ENCODE data around the gene CLPSL1.

The CLPSL1 gene

DNA sequence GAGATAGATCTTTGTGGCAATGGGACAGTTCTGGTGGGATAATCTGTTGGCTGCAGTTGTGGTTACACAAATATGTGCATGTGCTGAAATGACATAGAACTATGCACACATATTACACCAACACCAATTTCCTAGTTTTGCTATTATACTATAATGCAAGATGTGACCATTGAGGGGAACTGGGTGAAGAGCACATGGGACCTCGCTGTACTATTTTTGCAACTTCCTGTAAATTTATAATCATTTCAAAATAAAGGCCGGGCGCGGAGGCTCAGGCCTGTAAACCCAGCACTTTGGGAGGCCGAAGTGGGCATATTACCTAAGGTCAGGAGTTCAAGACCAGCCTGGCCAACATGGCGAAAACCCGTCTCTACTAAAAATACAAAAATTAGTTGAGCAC lies 35.3 kb upstream of the CLPSL1 start:
- H3K4me3 ChIP-seq (ENCODE audit: low read depth, low read length) = no peak overlapping the region
- TF ChIP-seq, protein P1, sequence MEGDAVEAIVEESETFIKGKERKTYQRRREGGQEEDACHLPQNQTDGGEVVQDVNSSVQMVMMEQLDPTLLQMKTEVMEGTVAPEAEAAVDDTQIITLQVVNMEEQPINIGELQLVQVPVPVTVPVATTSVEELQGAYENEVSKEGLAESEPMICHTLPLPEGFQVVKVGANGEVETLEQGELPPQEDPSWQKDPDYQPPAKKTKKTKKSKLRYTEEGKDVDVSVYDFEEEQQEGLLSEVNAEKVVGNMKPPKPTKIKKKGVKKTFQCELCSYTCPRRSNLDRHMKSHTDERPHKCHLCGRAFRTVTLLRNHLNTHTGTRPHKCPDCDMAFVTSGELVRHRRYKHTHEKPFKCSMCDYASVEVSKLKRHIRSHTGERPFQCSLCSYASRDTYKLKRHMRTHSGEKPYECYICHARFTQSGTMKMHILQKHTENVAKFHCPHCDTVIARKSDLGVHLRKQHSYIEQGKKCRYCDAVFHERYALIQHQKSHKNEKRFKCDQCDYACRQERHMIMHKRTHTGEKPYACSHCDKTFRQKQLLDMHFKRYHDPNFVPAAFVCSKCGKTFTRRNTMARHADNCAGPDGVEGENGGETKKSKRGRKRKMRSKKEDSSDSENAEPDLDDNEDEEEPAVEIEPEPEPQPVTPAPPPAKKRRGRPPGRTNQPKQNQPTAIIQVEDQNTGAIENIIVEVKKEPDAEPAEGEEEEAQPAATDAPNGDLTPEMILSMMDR (IDR thresholded peaks at IDR 0.05; ENCODE audit: insufficient read depth, low read length, missing control alignments) = no peak
- ChIA-PET CTCF (no interaction called here), POLR2A (no interaction called here)
- DNase-seq (ENCODE audit: low read depth, low spot score) = no peak

DNA sequence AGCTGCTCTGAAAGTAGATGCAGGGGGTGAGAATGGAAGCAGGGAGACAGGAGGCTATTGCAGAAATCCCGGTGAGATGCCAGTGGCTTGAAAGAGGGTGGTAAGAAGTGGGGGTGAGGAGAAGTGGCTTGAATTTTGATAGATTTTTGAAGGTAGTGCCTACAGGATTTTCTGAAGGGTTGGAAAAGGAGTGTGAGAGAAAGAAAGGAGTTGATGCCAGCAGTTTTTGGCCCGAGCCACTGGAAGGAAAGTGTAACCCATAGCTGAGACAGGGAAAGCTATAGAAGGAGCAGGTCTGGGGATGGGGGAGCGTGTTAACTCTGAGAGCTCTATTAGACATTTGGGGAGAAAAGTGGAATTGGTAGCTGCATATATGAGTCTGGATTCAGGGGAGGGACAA lies 34.3 kb upstream of the CLPSL1 start:
- CTCF ChIA-PET = interaction anchor here (10.2 kb wide), 1 partner anchor 9 kb away, joined by 88 read pairs; the partner anchor contains the start of gene ARMC12
- POLR2A ChIA-PET = no interaction called here
- TF ChIP-seq, protein P1 (IDR thresholded peaks at IDR 0.05; ENCODE audit: insufficient read depth, low read length, missing control alignments) = no peak
- DNase-seq (ENCODE audit: low read depth, low spot score) = no peak
- H3K4me3 ChIP-seq (ENCODE audit: low read depth, low read length) = no peak overlapping the region

DNA sequence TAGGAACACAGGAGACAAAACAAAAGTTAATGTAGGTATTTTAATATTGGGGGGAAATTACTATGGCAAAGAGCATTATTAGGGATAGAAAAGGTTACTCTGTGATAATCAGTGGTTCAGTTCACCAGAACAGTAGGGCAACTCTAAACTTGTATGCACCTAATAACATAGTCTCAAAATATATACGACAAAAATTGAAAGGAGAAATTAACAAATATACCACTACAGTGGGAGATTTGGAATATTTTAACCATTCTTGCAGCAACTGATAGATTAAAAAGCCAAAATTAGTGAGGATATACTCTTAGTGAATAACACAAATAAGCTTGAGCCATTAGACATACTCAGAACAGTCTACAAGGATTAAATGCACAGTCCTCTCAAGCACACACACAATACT lies 32.9 kb upstream of the CLPSL1 start:
- CTCF ChIA-PET = interaction anchor here (10.2 kb wide), 1 partner anchor 10 kb away, joined by 88 read pairs; the partner anchor contains the start of gene ARMC12
- no peak for DNase-seq (ENCODE audit: low read depth, low spot score)
- POLR2A ChIA-PET = no interaction called here
- H3K4me3 ChIP-seq (ENCODE audit: low read depth, low read length) = no peak overlapping the region
- TF ChIP-seq, protein P1 (IDR thresholded peaks at IDR 0.05; ENCODE audit: insufficient read depth, low read length, missing control alignments) = no peak

DNA sequence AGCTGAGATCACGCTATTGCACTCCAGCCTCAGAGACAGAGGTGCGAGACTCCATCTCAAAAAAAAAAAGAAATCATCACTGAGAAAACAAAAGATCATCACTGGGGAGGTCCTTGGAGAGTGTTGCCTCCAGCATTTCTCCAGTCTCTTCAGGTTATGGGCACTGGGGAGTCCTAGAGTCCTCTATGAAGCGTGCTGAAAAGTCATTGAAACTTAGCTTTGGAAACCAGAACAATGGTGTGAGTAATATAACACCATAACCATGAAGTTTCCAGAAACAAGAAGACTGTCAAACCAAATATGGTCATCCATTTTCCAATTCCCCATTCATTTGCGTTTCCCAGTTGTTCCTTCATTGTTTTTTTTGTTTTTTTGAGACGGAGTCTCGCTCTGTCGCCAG lies 30.3 kb upstream of the CLPSL1 start:
- POLR2A ChIA-PET = no interaction called here
- CTCF ChIA-PET = interaction anchor here (1.1 to 10.2 kb wide), 2 partner anchors 13 to 167 kb away, joined by 4 to 88 read pairs; partner anchors contain the start of gene ARMC12
- TF ChIP-seq, protein P1 (IDR thresholded peaks at IDR 0.05; ENCODE audit: insufficient read depth, low read length, missing control alignments) = no peak

DNA sequence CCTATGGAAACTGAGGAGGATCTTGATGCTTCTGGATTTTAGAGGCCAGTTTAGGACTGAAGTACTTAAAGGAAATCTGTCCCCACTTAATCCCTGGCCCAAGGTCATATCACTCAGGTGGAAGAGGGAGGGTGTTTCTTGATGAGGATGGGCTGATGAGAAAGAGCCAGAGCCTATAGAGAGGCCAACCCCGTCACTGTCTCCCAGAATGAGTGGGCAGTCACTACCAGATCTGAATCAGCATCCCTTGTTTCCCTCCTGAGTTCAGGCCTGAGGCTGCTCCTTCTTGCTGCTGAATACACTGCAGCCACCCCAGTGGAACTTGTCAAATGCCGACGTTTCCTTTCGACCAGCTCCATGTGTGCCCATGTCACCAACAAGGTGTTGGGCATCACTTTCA lies 29.2 kb upstream of the CLPSL1 start:
- TF ChIP-seq, protein P1 (IDR thresholded peaks at IDR 0.05; ENCODE audit: insufficient read depth, low read length, missing control alignments) = no peak
- ChIA-PET CTCF (interaction anchor here (1.0 to 10.2 kb wide), 2 partner anchors 14 to 18 kb away, joined by 3 to 88 read pairs; partner anchors contain the start of gene ARMC12), POLR2A (no interaction called here)
- no peak for DNase-seq (ENCODE audit: low read depth, low spot score)
- no peak overlapping the region for H3K4me3 ChIP-seq (ENCODE audit: low read depth, low read length)

More for the DNA sequence above, 30.3 kb upstream of the CLPSL1 start:
- DNase-seq (ENCODE audit: low read depth, low spot score) = no peak
- no peak overlapping the region for H3K4me3 ChIP-seq (ENCODE audit: low read depth, low read length)

DNA sequence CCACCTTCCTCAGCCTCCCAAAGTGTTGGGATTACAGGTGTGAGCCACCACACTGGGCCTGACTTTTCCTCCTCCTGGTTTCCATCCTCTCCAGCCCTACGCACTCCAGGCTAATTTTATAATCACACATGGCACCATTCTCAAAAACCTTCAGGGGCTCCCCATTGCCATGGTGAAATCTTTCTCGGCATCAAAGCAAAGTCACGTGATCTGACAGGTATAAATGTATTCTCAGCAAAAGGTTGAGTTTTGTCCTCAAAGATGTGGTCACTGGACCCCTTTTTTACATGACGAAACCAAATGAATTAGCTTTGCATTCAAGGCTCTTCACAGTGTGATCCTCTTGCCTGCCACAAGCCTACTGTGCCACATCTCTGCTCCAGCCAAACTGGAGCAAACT lies 28.5 kb upstream of the CLPSL1 start:
- DNase-seq (ENCODE audit: low read depth, low spot score) = no peak
- H3K4me3 ChIP-seq (ENCODE audit: low read depth, low read length) = no peak overlapping the region
- TF ChIP-seq, protein P1 (IDR thresholded peaks at IDR 0.05; ENCODE audit: insufficient read depth, low read length, missing control alignments) = no peak
- CTCF ChIA-PET = interaction anchor here (1.0 to 10.2 kb wide), 2 partner anchors 15 to 18 kb away, joined by 3 to 88 read pairs; partner anchors contain the start of gene ARMC12
- POLR2A ChIA-PET = no interaction called here

All from AG04449 (cell line).